Measurements from ENCODE around the gene SH3GL1.

SH3GL1 gene

DNA sequence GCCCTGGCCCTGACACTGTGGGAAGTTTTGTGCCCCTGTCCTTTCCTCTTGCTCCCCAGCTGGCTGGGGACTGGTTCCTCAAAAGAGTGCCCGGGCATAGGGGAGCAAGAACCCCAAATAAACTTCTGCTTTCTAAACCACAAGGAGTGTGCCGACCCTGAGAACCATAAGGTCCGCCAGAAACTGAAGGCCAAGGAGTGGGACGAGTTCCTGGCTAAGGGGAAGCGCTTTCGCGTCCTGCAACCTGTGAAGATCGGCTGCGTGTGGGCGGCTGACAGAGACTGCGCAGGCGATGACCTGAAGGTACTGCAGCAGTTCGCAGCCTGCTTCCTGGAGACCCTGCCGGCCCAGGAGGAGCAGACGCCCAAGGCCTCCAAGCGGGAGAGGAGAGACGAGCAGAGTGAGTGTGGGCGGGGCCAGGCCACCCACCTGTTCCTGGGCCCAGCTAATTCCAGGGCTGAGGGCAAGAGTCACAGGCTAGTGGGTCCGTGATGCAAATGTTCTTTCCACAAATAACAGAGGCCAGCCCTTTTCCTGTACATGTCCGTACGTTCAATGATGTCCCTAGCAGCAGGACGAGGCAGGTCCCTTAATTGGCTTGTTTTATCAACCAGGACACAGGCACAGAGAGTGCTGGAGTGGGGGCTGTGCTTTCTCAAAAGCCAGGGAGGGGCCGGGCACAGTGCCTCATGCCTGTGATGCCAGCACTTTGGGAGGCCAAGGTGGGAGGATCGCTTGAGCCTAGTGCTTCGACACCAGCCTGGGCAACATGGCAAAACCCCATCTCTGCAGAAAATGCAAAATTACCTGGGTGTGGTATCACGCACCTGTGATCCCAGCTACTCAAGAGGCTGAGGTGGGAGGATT, 31.7 kb upstream of the SH3GL1 start:
- no peak for DNase-seq

GRCh38 chr19:4431296-4431695, 30.9 kb upstream of the SH3GL1 start:
- no peak for DNase-seq

GRCh38 chr19:4430760-4431159, 30.4 kb upstream of the SH3GL1 start:
- no peak for DNase-seq

DNA sequence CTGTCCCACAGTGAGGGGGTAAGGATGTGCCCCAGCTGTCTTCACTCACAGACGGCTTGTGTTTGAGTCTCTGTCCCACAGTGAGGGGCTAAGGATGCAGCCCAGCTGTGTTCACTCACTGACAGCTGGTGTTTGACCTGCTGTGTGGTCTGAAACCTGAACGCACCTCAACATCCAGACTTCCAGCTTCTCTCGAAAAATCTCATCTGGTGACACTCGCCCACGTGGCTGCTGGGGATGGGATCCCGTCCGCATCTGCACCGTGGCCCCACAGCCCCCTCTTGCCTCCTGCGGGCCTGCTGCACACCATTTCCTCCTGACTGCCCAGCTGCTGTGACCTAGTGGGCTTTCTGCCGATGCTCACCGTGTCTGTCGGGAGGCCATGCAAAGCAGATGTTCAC, 29.4 kb upstream of the SH3GL1 start:
- no peak for DNase-seq

GRCh38 chr19:4429256-4429655, 28.9 kb upstream of the SH3GL1 start:
- no peak for DNase-seq

GRCh38 chr19:4428326-4428975, 28.1 kb upstream of the SH3GL1 start:
- no peak for DNase-seq

GRCh38 chr19:4425537-4425936, 25.2 kb upstream of the SH3GL1 start:
- no peak for DNase-seq

- DNase-seq, result no peak
Measured at GRCh38 chr19:4423416-4424126, 23.2 kb upstream of the SH3GL1 start.

- DNase-seq, result no peak
Measured at GRCh38 chr19:4416268-4416667, 15.9 kb upstream of the SH3GL1 start.

DNA sequence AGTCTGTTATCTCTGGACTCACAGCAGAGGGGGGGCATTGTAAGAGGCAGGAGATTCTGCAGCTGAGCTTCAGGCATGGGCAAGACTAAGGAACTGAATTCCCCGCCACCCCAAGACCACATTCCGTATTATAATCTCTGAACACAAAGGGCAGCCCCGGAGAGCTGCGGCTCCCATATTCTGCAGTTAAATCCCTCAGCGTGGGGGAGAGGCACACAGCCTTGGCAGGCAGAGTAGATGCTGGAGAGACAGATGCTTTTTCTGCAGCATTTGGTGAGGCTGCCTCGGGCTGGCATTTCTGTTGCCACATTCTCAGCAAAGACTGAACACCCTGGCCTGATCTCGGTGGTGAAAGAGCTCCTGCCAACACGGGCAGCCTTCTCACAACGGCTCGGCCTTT, 15.0 kb upstream of the SH3GL1 start:
- no peak for DNase-seq

- DNase-seq, result no peak
Measured at GRCh38 chr19:4414800-4415321, 14.5 kb upstream of the SH3GL1 start.

- DNase-seq, result no peak
Measured at GRCh38 chr19:4414144-4414799, 13.9 kb upstream of the SH3GL1 start.

- DNase-seq, result no peak
Measured at GRCh38 chr19:4413588-4413987, 13.2 kb upstream of the SH3GL1 start.

DNA sequence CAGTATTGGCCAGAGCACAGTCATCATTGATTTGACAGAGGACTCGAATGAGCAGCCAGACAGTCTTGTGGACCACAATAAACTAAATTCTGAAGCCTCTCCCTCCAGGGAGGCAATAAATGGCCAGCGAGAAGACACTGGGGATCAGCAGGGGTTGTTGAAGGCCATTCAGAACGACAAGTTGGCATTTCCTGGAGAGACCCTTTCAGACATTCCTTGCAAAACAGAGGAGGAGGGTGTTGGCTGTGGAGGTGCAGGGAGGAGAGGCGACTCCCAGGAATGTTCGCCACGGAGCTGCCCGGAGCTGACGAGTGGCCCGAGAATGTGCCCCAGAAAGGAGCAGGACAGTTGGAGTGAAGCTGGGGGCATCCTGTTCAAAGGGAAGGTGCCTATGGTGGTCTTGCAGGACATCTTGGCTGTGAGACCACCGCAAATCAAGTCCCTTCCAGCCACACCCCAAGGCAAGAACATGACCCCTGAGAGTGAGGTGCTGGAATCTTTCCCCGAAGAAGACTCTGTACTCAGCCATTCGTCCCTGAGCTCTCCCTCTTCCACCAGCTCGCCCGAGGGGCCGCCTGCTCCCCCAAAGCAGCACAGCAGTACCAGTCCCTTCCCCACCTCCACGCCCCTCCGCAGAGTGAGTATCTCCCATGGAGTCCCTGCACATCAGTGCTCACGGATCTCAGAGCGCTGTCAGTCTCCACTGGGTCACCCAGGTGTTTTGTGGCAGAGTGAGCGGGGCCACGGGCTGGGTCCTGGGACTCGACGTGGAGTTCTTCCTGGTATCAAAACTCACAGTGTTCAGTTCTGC, 9.0 kb upstream of the SH3GL1 start:
- DNase-seq, result no peak

GRCh38 chr19:4406626-4407025, 6.3 kb upstream of the SH3GL1 start:
- DNase-seq, result no peak

DNA sequence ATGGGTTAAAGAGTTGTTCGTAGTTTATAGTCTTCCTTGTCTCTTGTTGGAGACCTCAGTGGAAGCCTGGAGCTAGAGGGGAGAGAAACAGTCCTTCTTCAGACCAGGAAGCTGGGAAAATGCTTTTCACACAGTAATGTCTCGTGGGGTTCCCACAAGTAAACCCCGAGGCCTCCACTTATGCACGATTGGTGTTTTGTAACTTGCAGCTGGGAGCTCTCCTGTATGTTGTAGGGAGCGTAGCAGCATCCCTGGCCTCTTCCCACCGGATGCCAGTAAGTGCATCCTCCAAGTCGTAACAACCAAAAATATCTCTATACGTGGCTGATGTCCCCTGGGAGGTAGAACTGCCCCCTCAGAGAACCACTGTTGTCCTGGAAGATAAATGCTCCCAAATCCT, 5.6 kb upstream of the SH3GL1 start:
- DNase-seq, result no peak

GRCh38 chr19:4403005-4403761, 2.8 kb upstream of the SH3GL1 start:
- no peak for DNase-seq

DNA sequence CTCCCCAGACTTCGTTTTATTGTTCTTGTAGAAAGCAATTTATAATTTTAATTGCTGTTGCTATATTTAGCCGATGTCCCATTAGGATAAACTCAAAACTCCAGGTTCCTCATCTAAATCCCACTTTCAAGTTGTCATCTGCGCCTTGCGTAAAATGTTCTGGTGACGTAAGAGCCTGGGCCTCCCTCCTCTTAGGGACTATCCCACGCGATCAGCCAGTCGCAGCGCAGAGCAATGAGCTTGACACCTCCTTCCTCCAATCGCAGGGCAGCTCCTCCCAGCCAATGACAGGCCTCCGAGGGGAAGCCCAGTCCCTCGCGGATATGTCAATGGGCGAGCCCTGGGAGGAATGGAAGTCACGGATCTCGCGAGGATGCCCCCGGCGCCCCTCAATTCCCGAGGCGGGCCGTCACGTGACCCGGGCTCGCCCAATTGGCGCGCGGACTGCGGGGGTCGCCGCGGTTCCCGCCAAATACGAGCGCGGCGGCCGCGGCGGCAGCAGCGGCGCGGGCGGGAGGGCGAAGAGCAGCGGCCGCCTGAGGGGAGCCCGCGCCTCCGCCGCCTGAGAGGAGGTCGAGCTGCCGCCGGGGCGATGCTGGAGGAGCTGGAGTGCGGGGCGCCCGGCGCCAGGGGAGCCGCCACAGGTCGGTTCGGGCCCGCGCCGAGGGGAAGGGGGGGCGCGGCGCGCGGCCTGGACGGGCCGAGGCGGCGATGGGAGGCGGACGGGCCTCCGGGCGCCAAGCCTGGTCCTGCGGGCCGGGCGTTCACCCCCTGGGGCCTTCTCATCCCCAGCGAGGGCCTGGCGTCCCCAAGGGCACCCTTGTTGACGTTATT, 2.0 kb upstream of the SH3GL1 start, which contains the start of gene CHAF1A:
Gene CHAF1A, plus strand, starts transcription at position 470 of the 834 bp plus-strand sequence. Its CDS starts 123 bp downstream, at position 593.
- DNase-seq, result peak; percentile 99

DNA sequence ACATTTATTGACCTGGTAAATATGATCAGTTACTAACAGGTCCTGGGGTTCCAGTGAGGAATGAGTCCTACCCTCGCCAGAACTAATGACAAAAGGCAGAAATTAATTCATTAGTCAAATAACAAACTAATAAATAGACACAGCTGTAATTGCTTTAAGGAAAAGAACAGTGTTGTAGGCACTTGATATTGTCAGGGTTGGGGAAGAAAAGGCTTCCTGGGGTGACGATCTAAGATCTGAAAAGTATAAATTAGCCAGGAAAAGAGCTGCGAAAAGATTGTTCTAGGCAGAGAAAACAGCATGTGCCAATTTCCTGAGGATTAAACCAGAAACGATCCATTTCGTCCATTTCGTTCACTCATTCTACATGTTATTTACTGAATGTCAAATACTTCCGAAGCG, 1.4 kb upstream of the SH3GL1 start:
- DNase-seq, result no peak

DNA sequence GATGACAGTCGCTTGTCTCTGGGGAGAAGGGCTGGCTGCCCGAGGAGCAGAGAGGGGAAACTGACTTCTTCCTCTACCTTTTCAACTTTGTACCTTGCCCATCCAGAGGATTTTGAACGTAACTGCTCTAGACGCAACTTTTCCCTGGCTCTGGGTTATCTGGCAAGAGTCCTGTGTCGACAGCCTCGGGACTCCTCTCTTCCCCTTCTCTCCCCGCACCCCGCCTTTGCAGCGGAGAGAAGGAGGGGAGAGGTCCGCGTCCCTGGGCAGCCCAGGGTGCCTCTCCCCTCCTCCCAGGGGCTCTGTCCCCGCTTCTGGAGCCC, 574 bp downstream of the SH3GL1 start:
- DNase-seq, result no peak
